RPMI8226 (cell line): ENCODE results near the gene TXNL4A.
"Not testable (repeated sequence)": the region's sequence is repeated elsewhere in the genome, so short reads cannot be mapped to it uniquely, and the experiment has no call there.

ENCODE experiments used
- DNase-seq: peaks from one replicate; pipeline ENCODE4 v3.0.0-alpha.2; 2015

TXNL4A gene

GRCh38 chr18:79962835-79963657 is 25.3 kb downstream of the TXNL4A start:
- no peak for DNase-seq

- no peak for DNase-seq
These were observed 26.1 kb downstream of the TXNL4A start for GRCh38 chr18:79962311-79962710.

- DNase-seq: no peak
These were observed 26.7 kb downstream of the TXNL4A start for GRCh38 chr18:79961527-79962291.

GRCh38 chr18:79960921-79961526 is 27.3 kb downstream of the TXNL4A start:
- DNase-seq: no peak

GRCh38 chr18:79960161-79960801 is 28.1 kb downstream of the TXNL4A start:
- DNase-seq: not testable (repeated sequence)

GRCh38 chr18:79958981-79959380 is 29.4 kb downstream of the TXNL4A start:
- DNase-seq: no peak

GRCh38 chr18:79956276-79956675 is 32.1 kb downstream of the TXNL4A start:
- DNase-seq: no peak

GRCh38 chr18:79955302-79956075 is 32.9 kb downstream of the TXNL4A start:
- DNase-seq: no peak

- DNase-seq: no peak
These were observed 33.6 kb downstream of the TXNL4A start for GRCh38 chr18:79954791-79955190.

GRCh38 chr18:79953971-79954651 is 34.3 kb downstream of the TXNL4A start:
- DNase-seq: no peak

- DNase-seq: no peak
These were observed 35.3 kb downstream of the TXNL4A start for GRCh38 chr18:79952996-79953559.

GRCh38 chr18:79952456-79952995 is 35.8 kb downstream of the TXNL4A start:
- DNase-seq: no peak

GRCh38 chr18:79951545-79952455 is 36.6 kb downstream of the TXNL4A start, which contains the start of gene SLC66A2:
TSS of gene SLC66A2 (minus strand) at chr18:79951653. CDS start at chr18:79950926, 727 bp downstream.
- DNase-seq: peak; percentile 93

- DNase-seq: peak; percentile 59
These were observed 37.6 kb downstream of the TXNL4A start for GRCh38 chr18:79950515-79951341.

- peak; percentile 47 for DNase-seq
These were observed 38.5 kb downstream of the TXNL4A start for GRCh38 chr18:79949697-79950487.

- DNase-seq: no peak
These were observed 39.5 kb downstream of the TXNL4A start for GRCh38 chr18:79948719-79949411.

GRCh38 chr18:79947881-79948610 is 40.3 kb downstream of the TXNL4A start:
- no peak for DNase-seq
